Activated CD4-positive, alpha-beta T cell treated with anti-CD3 and anti-CD28 coated beads, Interleukin-2, amount 10 ng/mL, durations not matched to agents 24 days and 14 days (primary cell): ENCODE results near the gene UBA6. TPM values are rescaled to one million over a fixed set of nuclear protein-coding genes. Genes with fewer than 3 reads are reported as not detected.
"Not testable (repeated sequence)": the region's sequence is repeated elsewhere in the genome, so short reads cannot be mapped to it uniquely, and the experiment has no call there.

Source experiments
- DNase-seq: peaks from one replicate; pipeline ENCODE4 v3.0.0; 2022
- H3K27ac Mint-ChIP-seq: one replicate; pipeline ENCODE4 v1.8.0; 2022; ENCODE audit warnings: mild to moderate bottlenecking, mixed read lengths
- H3K27me3 Mint-ChIP-seq: one replicate; pipeline ENCODE4 v1.8.0; 2022; ENCODE audit warnings: mixed read lengths
- H3K36me3 Mint-ChIP-seq: one replicate; pipeline ENCODE4 v1.8.0; 2022; ENCODE audit warnings: low read depth, mild to moderate bottlenecking, mixed read lengths
- H3K4me1 Mint-ChIP-seq: one replicate; pipeline ENCODE4 v1.8.0; 2021; ENCODE audit warnings: mixed read lengths
- H3K4me3 Mint-ChIP-seq: one replicate; pipeline ENCODE4 v1.8.0; 2022; ENCODE audit warnings: mild to moderate bottlenecking, moderate library complexity, mixed read lengths
- H3K9me3 Mint-ChIP-seq: one replicate; pipeline ENCODE4 v1.8.0; 2021; ENCODE audit warnings: mixed read lengths
- intact Hi-C: fragments of 100-400 bp; cut with micrococcal nuclease; formaldehyde crosslinking; loops from one replicate; pipeline ENCODE4 v1.15.1; 2023
- total RNA-seq: library from RNA; stranded (reverse); gene quantifications from 2 replicates; pipeline ENCODE4 v1.2.3, GENCODE V29; 2022

The UBA6 gene
- 78.2 and 85.4 TPM in 2 replicates for total RNA-seq

DNA sequence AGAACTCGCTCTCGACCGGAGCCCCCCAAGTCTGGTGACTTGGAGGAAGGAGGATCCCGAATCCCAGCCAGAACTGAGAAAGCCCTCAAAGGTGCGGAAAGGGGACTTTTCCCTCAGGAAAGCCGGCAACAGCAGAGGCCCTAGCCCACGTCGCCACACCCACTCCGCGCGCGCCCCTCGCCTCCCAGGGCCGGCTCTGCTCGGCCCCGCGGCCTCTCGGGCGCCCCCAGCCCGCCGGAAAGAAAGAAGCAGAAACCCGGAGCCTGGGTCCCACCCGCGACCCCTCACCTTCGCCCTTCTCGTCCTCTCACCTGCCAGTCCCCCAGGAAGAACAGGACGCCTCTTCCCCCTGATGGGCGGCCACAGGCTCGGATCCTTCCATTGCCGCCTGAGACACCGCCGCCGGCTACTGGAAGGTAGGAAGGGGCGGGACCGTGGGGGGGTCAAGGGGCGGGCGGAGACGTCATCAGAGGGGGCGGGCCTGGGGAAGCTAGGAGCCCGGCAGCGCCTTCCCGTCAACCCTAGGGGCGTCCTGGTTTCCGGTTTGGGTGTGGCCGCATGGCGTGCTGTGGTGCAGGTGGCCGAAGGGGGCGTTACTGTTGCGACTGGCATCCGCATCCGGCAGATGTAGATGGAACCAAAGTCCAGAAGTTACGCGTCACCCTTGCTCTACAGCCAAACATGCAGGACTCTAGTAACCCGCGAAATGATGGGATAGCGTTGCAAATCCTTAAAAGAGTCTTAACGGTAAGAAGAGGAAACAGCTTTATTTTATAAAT is at the start of gene UBA6:
Gene UBA6 (minus strand): TSS at position 418 of the 779 bp plus-strand sequence. CDS start 36 bp downstream, at position 382.
- H3K27me3 Mint-ChIP-seq: no peaks in the 10 kb centered on the region
- intact Hi-C loops: loop anchor here (1.0 to 10.0 kb wide), 7 partner anchors 16 to 649 kb away; partner anchors contain the start of genes CENPC, TMPRSS11B and YTHDC1
- H3K4me1 Mint-ChIP-seq: peaks cover 46% of the 10 kb centered on the region
- H3K4me3 Mint-ChIP-seq: peak within 1 kb of the TSS; percentile 96
- H3K36me3 Mint-ChIP-seq: peaks cover 42% of the 10 kb centered on the region
- peak within 1 kb of the TSS; percentile 97 for H3K27ac Mint-ChIP-seq
- DNase-seq: peak; percentile 98
- peaks cover 8% of the 10 kb centered on the region for H3K9me3 Mint-ChIP-seq

GRCh38 chr4:67750691-67751090 is 49.7 kb upstream of the UBA6 start:
- no peak for DNase-seq

DNA sequence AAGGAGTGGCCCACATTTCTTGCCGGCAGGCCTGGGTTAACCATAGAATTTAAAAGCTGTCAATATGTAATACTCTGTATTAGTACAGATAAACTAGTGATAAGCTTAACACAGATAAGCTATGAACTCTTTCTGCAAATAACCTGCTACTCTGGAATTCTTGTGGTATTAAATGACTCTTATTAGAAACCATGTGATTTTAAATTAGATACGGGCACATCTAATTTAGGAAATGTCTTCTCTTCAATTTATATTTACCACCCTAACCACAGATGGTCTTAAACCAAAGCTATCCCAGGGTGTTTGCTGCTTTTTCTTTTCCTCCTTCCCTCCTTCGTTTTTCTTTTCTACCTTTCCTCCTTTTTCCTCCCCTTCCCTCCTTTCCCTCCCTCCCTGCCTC is 48.3 kb upstream of the UBA6 start:
- H3K4me3 Mint-ChIP-seq: no peak overlapping the region
- H3K9me3 Mint-ChIP-seq: no peaks in the 10 kb centered on the region
- H3K27ac Mint-ChIP-seq: no peak overlapping the region
- no peaks in the 10 kb centered on the region for H3K27me3 Mint-ChIP-seq
- DNase-seq: no peak
- intact Hi-C loops: loop anchor here (5.0 kb wide), 1 partner anchor 163 kb away; no protein-coding TSS in a partner anchor
- H3K36me3 Mint-ChIP-seq: no peaks in the 10 kb centered on the region
- H3K4me1 Mint-ChIP-seq: peaks cover 10% of the 10 kb centered on the region

More at GRCh38 chr4:67750691-67751090, 49.7 kb upstream of the UBA6 start:
- no peaks in the 10 kb centered on the region for H3K36me3 Mint-ChIP-seq
- H3K4me3 Mint-ChIP-seq: no peak overlapping the region
- peaks cover 9% of the 10 kb centered on the region for H3K4me1 Mint-ChIP-seq
- H3K9me3 Mint-ChIP-seq: no peaks in the 10 kb centered on the region
- intact Hi-C loops: no loop called here
- H3K27me3 Mint-ChIP-seq: no peaks in the 10 kb centered on the region
- no peak overlapping the region for H3K27ac Mint-ChIP-seq

DNA sequence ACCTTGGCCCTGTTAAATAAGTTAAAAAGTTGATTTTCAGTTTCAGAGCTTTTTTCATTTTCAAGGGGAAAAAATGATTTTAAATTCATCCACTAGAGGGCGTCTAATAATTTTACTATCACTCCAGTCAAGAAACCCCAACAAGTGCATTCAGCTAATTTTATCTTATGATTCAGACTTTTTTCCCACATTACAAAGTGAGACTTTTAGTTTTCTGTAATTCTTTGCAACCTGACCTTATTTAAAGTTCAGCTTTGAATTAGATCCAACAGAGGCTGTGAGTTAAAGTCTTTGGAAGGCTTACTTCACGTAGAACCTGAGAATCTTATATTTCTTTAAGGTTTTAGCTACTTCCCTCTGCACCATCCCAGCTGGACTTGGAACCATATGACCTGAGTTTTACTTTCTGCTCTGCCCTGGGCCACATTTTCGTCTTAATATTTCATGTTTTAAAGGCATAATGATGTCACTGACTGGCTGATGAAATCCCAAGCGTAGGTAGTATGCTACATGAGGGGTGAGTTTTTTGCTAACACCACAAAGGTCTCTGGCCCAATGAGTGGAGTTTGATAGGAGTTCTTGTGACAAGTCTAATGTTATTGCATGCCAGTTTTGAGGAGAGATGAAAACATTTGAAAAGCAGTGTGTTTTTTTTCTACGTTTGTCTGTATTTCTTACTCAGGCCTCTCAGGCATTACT is 46.0 kb upstream of the UBA6 start:
- Mint-ChIP-seq H3K36me3 (peaks cover 3% of the 10 kb centered on the region), H3K4me1 (peaks cover 16% of the 10 kb centered on the region), H3K4me3 (no peak overlapping the region), H3K9me3 (peaks cover 3% of the 10 kb centered on the region), H3K27ac (no peak overlapping the region), H3K27me3 (no peaks in the 10 kb centered on the region)
- intact Hi-C loops: loop anchor here (2.0 to 5.0 kb wide), 2 partner anchors 165 to 202 kb away; partner anchors contain the start of gene CENPC
- no peak for DNase-seq

DNA sequence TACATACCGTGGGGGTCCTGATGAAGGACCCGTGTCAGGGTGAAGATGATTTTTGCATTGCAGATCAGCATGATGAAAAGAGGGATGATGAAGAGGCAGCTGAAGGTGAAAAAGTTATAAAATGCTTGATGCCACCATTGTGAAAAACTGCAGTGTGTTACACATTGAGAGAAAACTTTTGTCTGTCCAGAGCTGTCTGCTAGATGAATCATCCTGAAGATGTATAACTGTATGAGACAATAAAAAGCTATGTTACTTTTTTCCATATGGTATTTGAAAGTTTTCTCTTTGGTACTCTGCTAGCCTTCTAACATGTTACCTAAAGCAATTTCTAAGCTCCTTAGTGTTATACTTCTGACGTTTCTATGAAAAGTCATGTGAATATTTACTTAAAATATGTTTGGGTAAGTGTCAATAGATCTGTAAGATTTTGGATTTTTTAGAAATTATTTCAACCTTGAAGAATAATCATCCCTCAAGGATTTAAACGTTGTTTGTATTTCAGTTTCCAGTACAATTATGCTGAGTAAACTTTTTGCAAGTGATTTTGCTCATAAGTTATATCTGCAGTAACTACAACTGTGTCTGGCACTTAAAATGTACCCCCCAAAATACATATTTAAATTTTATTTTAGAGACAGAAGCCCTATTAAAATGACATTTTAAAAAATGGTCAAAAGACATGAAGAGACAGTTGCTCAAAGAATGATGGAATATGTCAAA is 43.8 kb upstream of the UBA6 start:
- H3K27ac Mint-ChIP-seq: no peak overlapping the region
- no peaks in the 10 kb centered on the region for H3K27me3 Mint-ChIP-seq
- intact Hi-C loops: loop anchor here (5.0 kb wide), 2 partner anchors 42 to 168 kb away; partner anchors contain the start of gene UBA6
- DNase-seq: no peak
- H3K9me3 Mint-ChIP-seq: peaks cover 10% of the 10 kb centered on the region
- no peak overlapping the region for H3K4me3 Mint-ChIP-seq
- peaks cover 6% of the 10 kb centered on the region for H3K36me3 Mint-ChIP-seq
- H3K4me1 Mint-ChIP-seq: peaks cover 19% of the 10 kb centered on the region

GRCh38 chr4:67743194-67743593 is 42.2 kb upstream of the UBA6 start:
- intact Hi-C loops: loop anchor here (5.0 kb wide), 1 partner anchor 41 kb away; the partner anchor contains the start of gene UBA6
- no peak overlapping the region for H3K4me3 Mint-ChIP-seq
- no peak overlapping the region for H3K27ac Mint-ChIP-seq
- H3K9me3 Mint-ChIP-seq: peaks cover 10% of the 10 kb centered on the region
- DNase-seq: no peak
- peaks cover 19% of the 10 kb centered on the region for H3K4me1 Mint-ChIP-seq
- H3K27me3 Mint-ChIP-seq: peaks cover 2% of the 10 kb centered on the region
- peaks cover 6% of the 10 kb centered on the region for H3K36me3 Mint-ChIP-seq

- no peak overlapping the region for H3K4me3 Mint-ChIP-seq
- H3K4me1 Mint-ChIP-seq: no peaks in the 10 kb centered on the region
- intact Hi-C loops: no loop called here
- H3K9me3 Mint-ChIP-seq: peaks cover 7% of the 10 kb centered on the region
- no peak for DNase-seq
- H3K36me3 Mint-ChIP-seq: peaks cover 11% of the 10 kb centered on the region
- no peak overlapping the region for H3K27ac Mint-ChIP-seq
- peaks cover 2% of the 10 kb centered on the region for H3K27me3 Mint-ChIP-seq
These were observed 35.3 kb upstream of the UBA6 start for GRCh38 chr4:67736262-67736661.

DNA sequence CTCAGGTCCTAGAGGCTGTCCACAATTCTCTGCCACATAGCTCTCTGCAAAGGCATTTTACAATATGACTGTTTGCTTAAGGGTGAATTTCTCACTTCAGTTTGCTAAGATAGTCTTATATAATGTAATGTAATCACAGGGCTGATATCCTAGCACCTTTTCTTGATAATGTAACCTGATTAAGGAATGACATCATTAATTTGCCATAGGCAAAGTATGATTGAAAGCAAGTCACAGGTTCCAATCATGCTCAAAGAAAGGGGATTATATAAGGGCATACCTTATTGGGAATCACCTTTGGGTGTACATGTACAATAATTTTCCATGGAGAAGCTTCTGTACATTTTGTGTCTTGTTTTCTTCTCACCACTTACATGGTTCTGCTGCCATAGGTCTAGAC is 34.4 kb upstream of the UBA6 start:
- DNase-seq: no peak
- Mint-ChIP-seq H3K9me3 (peaks cover 3% of the 10 kb centered on the region), H3K27ac (no peak overlapping the region), H3K27me3 (peaks cover 2% of the 10 kb centered on the region), H3K4me3 (no peak overlapping the region), H3K36me3 (peaks cover 16% of the 10 kb centered on the region), H3K4me1 (no peaks in the 10 kb centered on the region)
- intact Hi-C loops: no loop called here

- H3K36me3 Mint-ChIP-seq: peaks cover 34% of the 10 kb centered on the region
- H3K4me3 Mint-ChIP-seq, H3K9me3 Mint-ChIP-seq, H3K4me1 Mint-ChIP-seq, DNase-seq, intact Hi-C loops, H3K27me3 Mint-ChIP-seq, H3K27ac Mint-ChIP-seq: not testable (repeated sequence)
These were observed 29.6 kb upstream of the UBA6 start for GRCh38 chr4:67730511-67730910.

DNA sequence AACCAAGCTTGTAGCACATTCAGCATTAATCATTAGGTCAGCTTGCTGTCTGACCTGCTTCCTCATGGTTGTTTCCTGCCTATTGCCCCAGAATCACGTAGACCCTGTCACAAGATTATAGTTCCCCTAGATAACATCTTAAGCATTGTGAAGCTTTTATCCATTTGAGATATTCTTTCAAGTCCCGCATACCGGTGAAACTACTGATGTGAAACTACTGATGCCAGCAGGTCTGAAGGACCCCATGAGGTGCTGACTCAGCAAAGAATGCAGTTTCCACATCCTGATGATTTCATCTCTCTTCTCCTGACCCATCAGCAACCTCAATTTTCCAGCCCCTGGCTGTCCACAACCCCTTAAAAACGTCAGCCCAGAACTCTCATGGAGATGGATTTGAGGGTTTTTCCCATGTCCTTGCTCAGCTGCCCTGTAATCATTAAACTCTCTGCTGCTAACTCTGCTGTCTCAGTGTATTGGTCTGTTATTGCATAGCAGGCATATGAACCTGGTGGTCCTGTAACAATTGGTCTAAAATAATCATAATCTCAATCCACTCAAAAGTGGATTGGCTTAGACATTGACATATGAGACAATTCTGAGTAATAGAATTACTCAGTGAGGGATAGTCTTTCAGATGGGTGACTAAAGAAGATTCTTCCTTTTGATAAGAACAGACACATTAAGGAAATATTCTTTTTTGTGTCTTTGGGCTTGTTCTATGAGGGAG is 26.3 kb upstream of the UBA6 start:
- peak; percentile 53 for DNase-seq
- Mint-ChIP-seq H3K27me3 (no peaks in the 10 kb centered on the region), H3K9me3 (peaks cover 5% of the 10 kb centered on the region), H3K4me3 (no peak overlapping the region), H3K27ac (peak overlapping the region; percentile 56), H3K4me1 (peaks cover 9% of the 10 kb centered on the region), H3K36me3 (peaks cover 36% of the 10 kb centered on the region)
- intact Hi-C loops: no loop called here

- Mint-ChIP-seq H3K4me3 (no peak overlapping the region), H3K9me3 (peaks cover 5% of the 10 kb centered on the region), H3K27ac (no peak overlapping the region), H3K4me1 (peaks cover 14% of the 10 kb centered on the region), H3K36me3 (peaks cover 40% of the 10 kb centered on the region), H3K27me3 (no peaks in the 10 kb centered on the region)
- intact Hi-C loops: no loop called here
- peak; percentile 47 for DNase-seq
These were observed 25.0 kb upstream of the UBA6 start for GRCh38 chr4:67725981-67726380.

DNA sequence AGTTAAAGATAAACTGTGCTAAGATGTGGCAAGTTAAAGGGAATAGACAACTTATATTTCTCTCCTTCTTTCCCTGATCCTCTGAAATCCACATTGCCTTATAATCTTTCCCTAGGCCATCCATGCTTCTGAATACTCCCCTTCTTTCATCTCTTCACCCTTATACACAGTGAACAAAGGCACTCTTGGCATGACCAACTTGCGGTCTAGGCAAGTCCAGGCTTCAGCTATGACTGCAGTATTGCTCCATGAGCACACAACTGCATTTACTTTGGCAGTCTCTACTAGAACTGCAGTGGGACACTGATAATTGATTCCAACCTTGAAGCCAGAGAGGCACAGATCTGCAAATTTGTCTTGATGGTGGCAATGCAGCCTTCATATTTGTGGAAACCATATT is 24.2 kb upstream of the UBA6 start:
- Mint-ChIP-seq H3K36me3 (peaks cover 43% of the 10 kb centered on the region), H3K4me3 (no peak overlapping the region), H3K9me3 (peaks cover 5% of the 10 kb centered on the region), H3K27me3 (no peaks in the 10 kb centered on the region), H3K27ac (no peak overlapping the region), H3K4me1 (peaks cover 15% of the 10 kb centered on the region)
- DNase-seq: peak; percentile 25
- intact Hi-C loops: no loop called here

- Mint-ChIP-seq H3K27me3 (no peaks in the 10 kb centered on the region), H3K27ac (no peak overlapping the region), H3K4me3 (no peak overlapping the region), H3K36me3 (peaks cover 35% of the 10 kb centered on the region), H3K4me1 (peaks cover 16% of the 10 kb centered on the region), H3K9me3 (peaks cover 5% of the 10 kb centered on the region)
- DNase-seq: peak; percentile 50
- intact Hi-C loops: no loop called here
These were observed 23.0 kb upstream of the UBA6 start for GRCh38 chr4:67723949-67724348.
